Type B pancreatic cell (in vitro differentiated cells): ENCODE measurements around the gene HSDL2. TPM values are rescaled to one million over a fixed set of nuclear protein-coding genes. Genes with fewer than 3 reads are reported as not detected.

ENCODE experiments used
- DNase-seq: peaks from one replicate; pipeline ENCODE4 v3.0.0; 2021; ENCODE audit warnings: mixed read lengths; ENCODE audit not compliant: unreplicated experiment; ENCODE audit errors: extremely low spot score
- H3K27ac Mint-ChIP-seq: 2 replicates; pipeline ENCODE4 v1.8.0; 2021; ENCODE audit warnings: mild to moderate bottlenecking, mixed read lengths
- H3K27me3 Mint-ChIP-seq: 2 replicates; pipeline ENCODE4 v1.8.0; 2021; ENCODE audit warnings: mixed read lengths
- H3K36me3 Mint-ChIP-seq: 2 replicates; pipeline ENCODE4 v1.8.0; 2021; ENCODE audit warnings: mixed read lengths
- H3K4me1 Mint-ChIP-seq: one replicate; pipeline ENCODE4 v1.8.0; 2021; ENCODE audit warnings: mixed read lengths; ENCODE audit not compliant: unreplicated experiment
- H3K4me3 Mint-ChIP-seq: 2 replicates; pipeline ENCODE4 v1.8.0; 2021; ENCODE audit warnings: mild to moderate bottlenecking, mixed read lengths
- H3K9me3 Mint-ChIP-seq: 2 replicates; pipeline ENCODE4 v1.8.0; 2021; ENCODE audit warnings: mixed read lengths
- CTCF ChIP-seq: fragments of 200-600 bp; sonication (generic); conservative IDR thresholded peaks from 2 replicates; pipeline ENCODE4 v1.5.0; 2021; ENCODE audit warnings: antibody characterized with exemption, mild to moderate bottlenecking
- total RNA-seq: library from RNA; stranded (reverse); gene quantifications from 2 replicates; pipeline ENCODE4 v1.2.1, GENCODE V29; 2021; ENCODE audit warnings: low replicate concordance

Gene HSDL2
- total RNA-seq, 1 donor from 2014 or later, result 37.5 TPM

GRCh38 chr9:112377087-112377486 lies 2.8 kb upstream of the HSDL2 start:
- Mint-ChIP-seq H3K9me3 (peaks cover 15% of the 10 kb centered on the region), H3K4me1 (peaks cover 20% of the 10 kb centered on the region), H3K27me3 (no peaks in the 10 kb centered on the region), H3K4me3 (no peak overlapping the region), H3K27ac (no peak overlapping the region), H3K36me3 (peaks cover 15% of the 10 kb centered on the region)
- TF ChIP-seq CTCF, result no peak
- DNase-seq, result no peak

GRCh38 chr9:112377684-112378327 lies 2.1 kb upstream of the HSDL2 start:
- peaks cover 26% of the 10 kb centered on the region for H3K4me1 Mint-ChIP-seq
- no peak for TF ChIP-seq CTCF
- H3K27me3 Mint-ChIP-seq, result no peaks in the 10 kb centered on the region
- peak overlapping the region; percentile 97 for H3K4me3 Mint-ChIP-seq
- no peak for DNase-seq
- H3K27ac Mint-ChIP-seq, result peak overlapping the region; percentile 52
- H3K9me3 Mint-ChIP-seq, result peaks cover 15% of the 10 kb centered on the region
- peaks cover 18% of the 10 kb centered on the region for H3K36me3 Mint-ChIP-seq

GRCh38 chr9:112378328-112379176 lies 1.4 kb upstream of the HSDL2 start:
- Mint-ChIP-seq H3K9me3 (peaks cover 12% of the 10 kb centered on the region), H3K27ac (peak overlapping the region; percentile 99), H3K4me1 (peaks cover 32% of the 10 kb centered on the region), H3K36me3 (peaks cover 16% of the 10 kb centered on the region), H3K27me3 (no peaks in the 10 kb centered on the region), H3K4me3 (peak overlapping the region; percentile 97)
- no peak for TF ChIP-seq CTCF
- no peak for DNase-seq

GRCh38 chr9:112379177-112380101 lies 469 bp upstream of the HSDL2 start:
- TF ChIP-seq CTCF, result peak; percentile 17
- peak; percentile 99 for DNase-seq
- Mint-ChIP-seq H3K9me3 (peaks cover 9% of the 10 kb centered on the region), H3K36me3 (peaks cover 14% of the 10 kb centered on the region), H3K4me3 (peak overlapping the region; percentile 97), H3K27ac (peak overlapping the region; percentile 99), H3K27me3 (no peaks in the 10 kb centered on the region), H3K4me1 (peaks cover 38% of the 10 kb centered on the region)

- DNase-seq, result no peak
- peaks cover 9% of the 10 kb centered on the region for H3K36me3 Mint-ChIP-seq
Measured at GRCh38 chr9:112380825-112381221, 915 bp downstream of the HSDL2 start.

More at GRCh38 chr9:112380825-112381221, 915 bp downstream of the HSDL2 start:
- no peak for TF ChIP-seq CTCF
- Mint-ChIP-seq H3K27ac (peak overlapping the region; percentile 99), H3K4me3 (peak overlapping the region; percentile 97), H3K27me3 (no peaks in the 10 kb centered on the region), H3K4me1 (peaks cover 40% of the 10 kb centered on the region), H3K9me3 (peaks cover 5% of the 10 kb centered on the region)
